ENCODE results near the gene HOXA6.

The HOXA6 gene

DNA sequence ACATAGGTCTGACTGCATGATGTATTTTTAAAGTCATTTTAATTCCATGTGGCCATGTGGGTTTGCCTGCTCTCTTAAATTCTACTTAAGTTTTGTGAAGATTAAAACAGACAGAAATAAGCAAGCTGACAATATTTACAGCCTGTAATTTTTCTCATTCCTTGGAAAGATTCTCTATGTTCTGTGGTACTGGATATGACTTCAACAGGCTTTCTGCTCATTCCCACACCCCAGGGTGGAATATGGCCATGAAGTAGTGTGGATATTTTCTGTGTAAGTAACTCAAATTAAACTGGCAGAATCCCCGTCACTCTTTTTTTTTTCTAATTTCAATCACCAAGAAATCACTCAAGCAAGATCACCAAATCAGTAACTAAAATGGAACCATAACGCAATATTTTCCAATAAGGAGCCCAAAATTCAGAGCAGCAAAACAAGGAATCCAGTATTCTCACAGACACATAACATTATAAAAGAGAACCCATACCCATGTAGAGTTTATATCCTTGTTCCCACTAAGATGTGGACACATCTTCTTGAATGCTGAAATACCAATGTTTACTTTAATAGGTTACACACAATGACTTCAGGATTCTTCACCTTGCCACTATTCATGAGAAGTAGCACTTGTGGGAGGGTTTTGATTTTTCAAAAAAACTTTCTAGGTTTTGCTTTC, 9.8 kb downstream of the HOXA6 start:
- no peak for DNase-seq (ENCODE audit: low read depth)

DNA sequence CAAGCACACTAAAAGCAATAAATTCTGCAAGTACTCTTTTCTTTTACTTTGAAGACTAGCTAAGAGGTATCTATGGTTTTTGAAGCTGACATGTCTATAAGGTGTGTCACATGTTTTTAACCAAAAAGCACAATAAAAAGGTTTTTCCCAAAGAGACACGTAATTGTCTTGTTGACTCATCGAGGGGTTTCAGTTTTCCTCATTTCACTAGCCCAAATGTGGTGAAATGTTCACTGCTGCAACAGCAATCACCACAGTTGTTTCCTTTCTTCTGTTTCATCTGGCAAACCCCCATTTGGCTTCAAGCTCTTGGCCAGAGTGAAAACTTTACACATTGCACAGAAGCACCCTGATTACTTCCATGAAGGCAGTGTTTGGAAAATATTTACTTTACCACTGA, 13.2 kb downstream of the HOXA6 start:
- DNase-seq (ENCODE audit: low read depth), result no peak

DNA sequence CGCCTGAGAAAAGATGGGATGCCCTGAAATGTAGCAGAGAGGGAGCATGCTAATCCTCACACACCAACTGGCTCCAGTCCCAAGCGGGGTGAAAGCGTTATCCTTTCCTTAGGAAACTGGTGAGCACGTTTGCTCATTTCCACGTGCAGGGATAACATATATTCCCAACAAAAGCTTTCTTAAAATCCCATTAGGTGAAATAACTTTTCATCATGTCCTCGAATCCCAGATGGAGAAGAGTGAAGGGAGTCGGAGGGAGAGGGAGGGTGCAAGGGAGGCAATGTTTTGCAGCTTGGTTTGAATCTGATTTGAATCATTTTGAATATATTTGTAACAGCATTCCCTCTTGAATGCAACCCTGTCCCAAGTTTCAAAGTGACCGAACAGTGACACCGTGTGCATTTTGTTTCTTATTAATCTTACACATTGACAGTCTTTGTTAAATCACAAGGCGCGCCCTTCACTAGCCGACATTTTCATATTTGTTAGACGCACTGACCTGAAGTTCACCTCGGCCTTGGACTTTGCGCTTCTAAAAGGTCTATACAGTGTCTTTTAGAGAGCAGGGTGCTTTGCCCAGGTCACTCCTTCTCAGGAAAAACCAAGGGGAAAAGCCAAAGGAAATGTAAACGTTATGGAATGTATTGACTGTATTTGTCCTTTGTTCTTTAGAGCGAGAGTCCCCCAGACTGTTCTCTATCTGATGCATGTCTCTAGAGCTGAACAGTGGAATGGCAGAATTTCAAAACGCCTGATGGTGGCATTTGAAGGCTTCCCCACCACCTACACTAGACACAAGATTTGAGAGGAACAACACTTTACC, 14.0 kb downstream of the HOXA6 start:
- DNase-seq (ENCODE audit: low read depth), result no peak

DNA sequence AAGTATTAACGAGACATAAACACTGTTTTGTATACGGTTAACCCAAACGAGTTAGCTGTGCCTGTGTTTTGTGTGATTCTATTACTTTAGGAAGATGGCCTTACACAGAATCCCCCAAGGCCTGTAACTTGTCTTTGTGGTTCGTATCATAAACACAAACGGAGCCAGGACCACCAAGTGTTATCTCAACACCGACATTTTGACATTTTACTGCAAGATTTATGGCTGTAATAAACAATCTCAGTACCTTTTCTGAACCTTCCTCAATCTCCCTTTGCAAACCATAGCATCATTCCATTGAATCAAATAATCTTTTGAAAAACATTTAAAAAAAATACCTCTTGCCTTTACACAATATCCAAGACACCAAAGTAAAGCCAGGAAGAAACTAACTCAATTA, 14.6 kb downstream of the HOXA6 start:
- DNase-seq (ENCODE audit: low read depth), result no peak

DNA sequence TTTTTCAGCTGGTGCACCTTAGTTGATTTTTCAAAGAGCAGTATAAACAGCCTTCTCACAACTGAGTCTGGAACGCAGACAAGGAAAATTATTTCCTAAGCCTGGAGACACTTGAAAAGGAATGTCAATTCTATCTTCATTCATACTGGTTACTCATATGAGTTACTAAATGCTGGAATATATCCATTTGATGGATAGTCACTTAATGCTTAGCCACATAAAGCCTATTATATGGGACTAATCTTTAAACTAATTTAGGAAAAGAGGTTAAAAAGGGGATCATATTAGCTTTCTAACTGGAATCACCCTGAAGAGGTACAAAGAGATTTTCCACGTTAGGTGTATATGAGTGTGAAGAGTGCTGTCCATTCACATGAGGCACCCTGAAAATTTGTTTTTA, 15.4 kb downstream of the HOXA6 start:
- DNase-seq (ENCODE audit: low read depth), result no peak

DNA sequence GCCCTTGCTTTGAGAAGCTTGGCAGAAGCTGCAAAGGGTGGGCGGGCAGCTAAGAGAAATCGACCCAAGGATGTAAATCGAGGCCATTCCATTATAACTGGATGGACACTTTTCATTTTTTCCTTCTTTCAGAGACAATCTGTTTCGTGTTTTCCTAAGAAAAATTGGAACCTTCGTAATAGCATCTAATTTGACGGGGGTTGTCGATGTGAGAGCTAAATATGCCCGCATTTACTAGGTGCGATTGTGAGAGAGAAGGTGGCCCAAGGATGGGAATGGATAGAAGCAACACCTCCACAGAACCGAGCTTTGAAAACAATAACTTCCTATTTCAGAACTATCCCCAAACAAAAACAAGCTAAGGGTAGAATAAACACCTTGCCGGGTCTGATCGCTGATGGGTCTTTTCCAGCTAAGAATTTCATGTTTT, 16.2 kb downstream of the HOXA6 start:
- no peak for DNase-seq (ENCODE audit: low read depth)

DNA sequence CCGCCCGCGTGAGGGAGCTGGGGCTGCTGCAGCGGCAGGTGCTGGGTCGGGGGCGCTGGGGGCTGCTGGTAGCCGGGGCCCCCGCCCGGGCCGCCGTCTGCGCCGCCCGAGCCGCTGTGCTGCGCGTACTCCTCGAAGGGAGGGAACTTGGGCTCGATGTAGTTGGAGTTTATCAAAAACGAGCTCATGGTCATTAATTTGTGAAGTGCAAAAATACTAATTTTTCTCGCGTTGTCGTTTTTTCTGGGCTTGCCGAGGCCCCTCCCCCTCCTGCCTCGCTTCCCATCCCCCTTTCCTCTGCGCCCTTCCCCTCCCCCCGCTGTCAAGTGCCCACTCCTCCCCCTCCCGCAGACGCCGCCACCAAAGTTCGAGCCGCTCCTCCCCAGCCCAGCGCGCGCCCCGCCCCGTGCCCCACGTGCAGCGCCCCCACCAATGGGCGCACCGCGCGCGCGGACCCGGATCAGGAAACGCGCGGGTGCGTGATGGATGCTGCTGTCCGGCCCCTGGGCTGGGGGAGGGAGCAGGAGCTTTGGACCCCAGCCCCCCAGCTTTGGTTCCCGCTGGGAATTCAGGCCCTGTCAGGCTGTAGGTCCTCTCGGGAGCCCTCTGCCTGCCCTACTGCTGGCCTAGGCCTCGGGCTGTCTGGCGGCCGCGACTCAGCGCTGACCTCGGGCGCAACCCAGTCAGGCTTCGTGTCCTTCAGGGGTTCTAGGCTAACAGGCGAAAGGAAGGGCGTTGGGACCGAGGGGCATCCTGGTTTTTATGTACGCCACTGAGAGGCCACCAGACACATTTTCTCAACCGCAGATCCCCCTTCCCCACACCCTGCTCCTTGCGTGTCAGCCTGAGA, 16.8 kb downstream of the HOXA6 start, which contains the start of gene HOXA4:
HOXA4 (minus strand) TSS at position 218 of the 850 bp plus-strand sequence; CDS start at position 194, 24 bp downstream.
- no peak for DNase-seq (ENCODE audit: low read depth)

DNA sequence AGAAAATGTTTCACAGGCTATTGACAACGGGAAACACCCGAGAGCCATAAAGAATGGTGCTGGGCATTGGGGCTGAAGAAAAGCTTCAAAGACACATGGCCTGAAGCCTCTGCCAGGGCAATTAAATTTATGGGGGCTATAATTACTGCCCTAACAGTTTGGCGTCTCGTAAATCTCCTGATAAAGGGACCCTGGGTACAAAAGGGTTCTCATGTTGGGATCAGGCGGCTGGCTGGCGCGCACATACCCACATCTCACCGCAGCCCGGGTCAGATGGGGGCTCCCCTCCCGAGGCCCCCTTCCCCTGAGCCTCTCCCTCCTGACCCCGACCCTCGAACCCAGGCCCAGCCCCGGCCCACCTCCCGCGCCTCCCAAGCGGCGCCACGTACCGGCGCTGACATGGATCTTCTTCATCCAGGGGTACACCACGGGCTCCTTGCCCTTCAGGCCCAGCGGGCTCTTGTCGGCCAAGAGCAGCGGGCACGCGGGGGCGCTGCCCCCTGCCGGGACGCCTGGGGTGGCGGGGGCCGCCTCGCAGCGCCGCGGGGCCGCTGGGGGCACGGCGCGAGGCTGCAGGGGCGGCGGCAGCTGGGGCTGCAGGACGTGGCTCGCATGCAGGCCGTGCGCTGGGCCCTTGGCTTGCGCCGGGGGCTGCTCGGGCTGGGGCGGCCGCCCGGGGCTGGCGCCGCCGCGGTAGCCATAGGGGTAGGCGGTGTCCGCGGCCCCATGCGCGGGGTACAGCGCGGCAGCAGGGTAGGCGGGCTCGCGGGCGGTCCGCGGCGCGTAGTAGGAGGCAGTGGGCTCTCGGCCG, 17.6 kb downstream of the HOXA6 start:
- no peak for DNase-seq (ENCODE audit: low read depth)

DNA sequence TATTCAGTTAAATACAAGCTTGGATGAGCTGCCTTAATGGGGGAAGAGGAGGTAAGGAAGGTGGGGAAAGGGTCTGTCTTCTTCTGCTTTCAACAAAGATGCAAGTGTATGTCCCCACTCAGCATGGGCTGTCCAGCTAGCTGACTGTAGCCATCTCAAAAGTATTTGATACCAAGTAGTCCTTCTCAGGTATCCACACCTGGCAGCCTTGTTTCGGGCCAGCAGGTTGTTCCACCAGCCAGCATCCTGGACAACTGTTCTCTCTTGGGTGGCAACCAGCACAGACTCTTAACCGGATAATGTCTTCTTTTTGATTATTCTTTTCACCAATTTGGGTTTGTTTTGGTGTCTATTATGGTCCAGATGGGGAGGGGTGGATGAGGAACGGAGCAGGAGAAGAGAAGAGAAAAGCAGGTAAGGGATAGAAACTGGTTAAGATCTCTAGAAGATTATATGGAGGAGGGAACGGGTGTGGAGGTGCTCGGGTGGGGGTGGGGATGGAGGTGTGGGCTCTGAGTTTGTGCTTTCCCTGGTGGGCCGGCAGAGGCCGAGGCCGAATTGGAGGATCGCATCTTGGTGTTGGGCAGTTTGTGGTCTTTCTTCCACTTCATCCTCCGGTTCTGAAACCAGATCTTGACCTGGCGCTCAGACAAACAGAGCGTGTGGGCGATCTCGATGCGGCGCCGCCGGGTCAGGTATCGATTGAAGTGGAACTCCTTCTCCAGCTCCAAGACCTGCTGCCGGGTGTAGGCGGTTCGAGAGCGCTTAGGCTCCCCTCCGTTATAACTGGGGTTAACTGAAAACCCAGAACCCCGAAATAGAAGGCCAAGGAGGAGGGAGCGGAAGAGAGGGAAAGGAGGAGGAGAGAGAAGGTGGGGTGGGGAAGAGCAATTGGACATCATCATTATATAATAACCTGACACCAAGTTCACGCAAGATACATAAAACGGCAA, 18.5 kb downstream of the HOXA6 start:
- DNase-seq (ENCODE audit: low read depth), result no peak

DNA sequence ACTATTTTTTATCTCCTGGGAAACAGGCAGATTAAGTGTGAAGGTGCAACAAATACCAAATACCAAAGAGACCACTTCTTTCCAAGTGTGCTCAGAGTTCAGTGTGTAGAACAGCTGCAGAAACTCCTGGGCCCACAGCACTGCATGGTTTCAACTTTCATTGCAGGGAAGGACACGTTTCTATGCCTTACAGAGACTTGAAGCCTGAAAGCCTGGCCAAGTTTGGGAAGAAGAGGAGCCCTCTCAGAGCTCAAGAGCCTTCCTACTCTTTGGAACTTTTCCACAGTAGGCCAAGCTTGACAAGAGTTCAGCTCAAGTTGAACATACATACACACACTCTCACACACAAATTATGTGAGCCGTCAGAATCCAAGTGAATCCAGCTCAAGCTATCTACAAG, 19.5 kb downstream of the HOXA6 start:
- no peak for DNase-seq (ENCODE audit: low read depth)

DNA sequence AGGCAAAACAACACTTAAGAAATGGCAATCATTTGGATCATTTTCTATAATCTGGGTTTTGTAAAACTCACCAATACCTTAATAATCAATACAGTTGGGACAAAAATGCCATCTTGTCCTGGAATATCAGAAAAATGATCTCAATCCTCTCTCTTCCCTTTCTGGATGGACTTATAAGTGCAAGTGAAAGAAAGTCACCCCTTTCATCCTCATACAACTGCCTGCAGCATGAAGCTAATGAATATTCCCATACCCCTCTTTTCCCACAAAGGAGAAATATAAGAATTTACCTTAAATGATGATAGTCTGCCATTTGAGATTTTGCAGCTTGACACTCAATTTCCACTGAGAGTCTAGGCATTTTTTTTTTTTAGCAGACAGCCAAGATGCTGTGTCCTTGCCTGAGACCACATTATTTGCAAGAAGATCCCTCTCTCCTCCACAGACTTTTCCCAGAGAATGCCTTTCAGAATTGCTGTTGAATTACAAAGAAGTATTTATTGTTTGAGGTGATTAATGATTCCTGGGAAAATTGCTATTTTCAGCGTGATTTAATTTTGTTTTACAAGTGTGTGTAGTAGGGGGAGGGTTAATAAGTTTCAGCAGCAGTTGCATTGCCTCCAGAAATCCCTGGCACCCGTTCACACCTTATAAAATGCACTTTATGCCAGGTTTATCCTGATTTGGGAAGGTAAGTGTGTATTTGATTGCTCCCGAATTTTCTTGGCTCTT, 20.8 kb downstream of the HOXA6 start:
- no peak for DNase-seq (ENCODE audit: low read depth)

DNA sequence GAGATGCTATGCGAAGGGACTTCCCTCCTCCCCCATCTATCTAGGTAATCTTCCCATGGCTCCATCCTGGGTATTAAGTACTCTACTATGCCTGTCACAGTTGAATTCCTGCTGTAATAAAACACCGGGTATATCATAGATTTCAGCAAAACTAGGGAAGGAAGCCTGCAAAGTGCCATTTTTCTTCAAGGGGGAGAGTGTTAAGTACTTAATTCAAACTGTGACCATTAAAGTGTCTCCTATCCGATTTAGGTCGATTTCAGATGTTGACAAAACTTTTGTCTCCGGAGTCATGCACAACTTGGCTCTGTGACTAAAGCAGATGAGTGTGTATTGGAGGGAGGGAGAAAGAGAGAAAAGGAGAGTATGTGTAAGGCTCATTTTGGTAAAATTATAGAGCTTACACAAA, 21.6 kb downstream of the HOXA6 start:
- no peak for DNase-seq (ENCODE audit: low read depth)

DNA sequence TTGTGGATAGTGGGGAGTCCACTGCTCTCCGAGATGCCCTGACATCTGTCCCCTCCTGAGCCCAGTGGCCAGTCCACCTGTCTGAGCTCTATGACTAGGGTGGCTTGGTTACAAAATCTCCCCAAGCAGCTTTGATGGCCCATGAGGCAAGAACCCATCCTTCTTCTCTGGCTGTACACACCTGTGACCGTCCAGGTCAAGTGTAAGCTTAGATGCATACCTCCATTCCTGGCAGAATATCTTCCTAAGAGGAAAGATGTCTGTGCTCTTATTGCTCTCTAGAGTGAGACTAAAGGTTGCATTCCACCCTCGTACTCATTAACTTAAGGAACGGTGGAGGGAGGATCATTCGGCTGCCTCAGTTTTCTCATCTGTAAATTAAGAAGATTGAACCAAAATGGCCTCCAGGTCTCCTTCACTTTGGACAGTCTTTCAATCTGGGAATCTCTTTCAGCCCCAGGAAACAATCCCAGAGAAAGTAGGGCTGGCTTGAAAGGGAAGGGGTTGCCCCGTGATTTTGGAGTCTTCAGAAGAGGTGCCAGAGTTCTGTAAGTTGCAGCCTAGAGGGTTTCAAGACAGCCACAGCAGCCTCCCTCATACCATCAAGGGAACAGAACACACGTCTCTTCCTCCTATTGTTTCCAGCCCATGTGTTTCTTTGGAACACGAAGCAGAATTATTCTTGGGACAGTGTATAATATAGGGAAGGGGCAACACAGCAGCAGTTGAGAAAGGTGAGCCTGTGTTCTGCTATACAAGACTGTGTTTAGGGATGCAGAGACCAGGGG, 22.5 kb downstream of the HOXA6 start:
- no peak for DNase-seq (ENCODE audit: low read depth)

DNA sequence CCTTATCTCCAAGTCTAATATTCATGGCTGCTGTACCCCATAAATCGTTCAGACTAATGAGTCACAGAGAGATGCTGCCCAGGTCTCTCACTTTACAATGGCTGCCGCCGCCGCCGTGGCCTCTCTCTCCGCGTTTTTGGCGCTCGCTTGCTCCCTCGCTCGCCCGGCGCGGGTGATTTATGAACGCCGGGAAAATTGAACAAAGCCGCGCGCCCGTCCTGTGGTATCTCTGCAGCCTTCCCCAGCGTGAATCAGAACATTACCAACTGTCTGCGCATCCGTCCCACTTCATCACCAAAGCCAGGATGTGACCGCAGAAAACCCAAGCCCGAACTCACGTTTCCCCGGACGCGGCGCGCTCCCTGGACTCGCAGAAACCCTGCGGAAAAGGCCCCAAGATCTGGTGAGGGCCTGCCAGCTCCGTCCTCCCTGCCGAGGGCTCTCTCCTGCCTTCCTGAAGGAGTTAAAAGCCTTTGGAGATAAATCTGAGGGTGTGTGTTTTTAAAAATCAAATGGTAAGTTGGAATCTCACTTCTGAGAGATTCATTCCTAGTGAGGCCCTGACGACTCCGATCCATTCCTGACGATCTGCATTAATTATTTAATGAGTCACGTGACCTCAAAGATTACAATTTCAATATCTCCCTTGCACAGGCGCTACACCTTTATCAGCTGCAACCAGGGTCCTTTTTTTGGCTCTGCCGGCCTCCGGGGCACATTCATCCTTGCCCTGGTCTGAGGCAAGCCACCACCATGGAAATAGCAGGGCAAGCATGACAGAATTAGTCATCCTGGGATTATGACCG, 23.3 kb downstream of the HOXA6 start:
- no peak for DNase-seq (ENCODE audit: low read depth)

DNA sequence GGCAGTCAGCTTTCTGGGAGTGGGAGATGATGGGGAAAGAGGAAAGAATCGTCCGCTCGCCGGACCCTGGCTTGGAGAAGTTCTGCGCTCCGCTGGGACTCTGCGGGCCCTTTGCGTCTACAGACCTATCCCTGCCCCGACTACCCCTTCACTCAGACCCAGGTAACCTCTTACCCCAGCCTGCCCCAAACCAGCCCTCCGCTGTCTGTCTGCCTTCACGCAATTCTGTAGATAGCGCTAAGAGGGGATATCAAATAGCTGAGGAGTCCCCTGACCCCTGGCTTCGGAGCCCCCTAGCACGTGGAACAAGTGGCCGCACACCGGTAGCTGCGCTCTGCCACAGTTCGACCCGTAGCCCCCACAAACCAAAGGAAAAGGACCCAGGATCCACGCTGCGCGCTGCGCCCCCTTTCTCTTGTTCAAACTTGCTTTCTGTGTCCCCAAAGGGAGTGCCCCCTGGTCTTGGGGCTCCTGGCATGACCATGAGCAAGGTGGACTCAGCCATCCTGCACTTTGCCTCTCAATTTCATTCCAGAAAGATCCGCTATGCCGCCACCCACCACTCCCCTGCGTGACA, 24.0 kb downstream of the HOXA6 start:
- no peak for DNase-seq (ENCODE audit: low read depth)

DNA sequence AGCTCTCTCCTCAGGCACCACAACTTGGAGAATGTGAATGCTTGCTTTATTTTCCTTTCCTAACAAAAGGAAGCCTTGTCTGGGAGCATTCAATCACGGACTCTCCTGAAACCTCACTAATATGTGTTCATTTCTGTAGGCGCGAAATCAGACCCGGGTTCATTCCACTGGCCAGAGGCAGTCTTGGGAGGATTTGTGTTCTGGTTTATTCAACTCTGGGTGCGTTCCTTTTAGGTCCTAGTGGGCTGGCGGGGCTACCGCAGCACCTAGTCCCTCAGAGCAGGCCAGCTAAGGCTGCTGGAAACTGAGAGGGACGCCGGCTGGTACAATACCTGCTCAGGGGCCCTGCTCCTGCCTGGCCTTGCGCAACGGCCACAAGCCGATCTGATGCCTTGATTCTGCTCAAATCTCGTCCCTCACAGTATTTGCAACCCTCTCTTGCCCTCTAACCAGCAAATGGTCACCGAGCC, 24.5 kb downstream of the HOXA6 start:
- DNase-seq (ENCODE audit: low read depth), result no peak

DNA sequence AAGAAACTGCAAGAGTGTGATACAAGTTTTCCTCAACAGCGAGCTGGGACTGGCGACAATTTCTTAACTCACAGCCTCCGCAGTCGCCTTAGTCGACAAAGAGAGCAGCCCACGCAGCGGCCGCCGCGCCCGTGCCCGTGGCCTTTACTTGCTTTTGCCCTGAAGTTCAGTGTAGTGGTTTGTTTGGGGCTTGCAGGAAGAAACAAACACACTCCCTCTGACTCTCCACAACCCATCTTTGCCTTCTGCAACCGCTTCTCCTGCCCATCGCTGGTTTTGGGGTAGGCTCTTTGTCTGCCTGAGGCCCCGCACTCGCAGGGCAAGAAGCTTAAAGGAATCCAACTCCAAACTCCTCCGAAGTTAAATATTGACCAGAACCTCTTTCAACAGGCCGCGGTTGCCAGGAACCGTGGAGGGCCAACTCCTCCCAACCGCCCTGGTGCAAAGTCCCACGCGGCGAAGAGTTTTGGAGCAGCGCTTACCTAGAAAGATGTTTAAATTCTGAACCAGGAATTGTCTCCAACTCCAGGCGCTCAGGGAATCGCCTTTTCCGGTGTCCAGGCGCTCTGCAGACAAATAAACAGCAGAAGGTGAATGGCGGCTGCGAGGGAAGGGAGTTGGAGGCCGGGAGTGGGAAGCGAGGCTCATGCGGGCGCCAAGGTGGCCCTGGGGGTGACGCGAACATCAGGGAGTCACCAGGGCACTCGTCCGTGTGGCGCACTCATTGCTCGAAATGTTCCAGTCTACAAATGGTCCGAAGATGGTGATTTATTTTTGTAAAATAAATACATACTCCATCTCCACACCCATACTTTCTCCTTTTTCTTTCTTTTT, 25.3 kb downstream of the HOXA6 start:
- DNase-seq (ENCODE audit: low read depth), result no peak
